ENCODE measurements around the gene DOHH. TPM values are rescaled to one million over a fixed set of nuclear protein-coding genes. Genes with fewer than 3 reads are reported as not detected.

The DOHH gene
- total and polyA plus RNA-seq, 2 donors (not counting 3 experiments of a cell fraction or from before 2014, with no cell fraction given), result 8.7 to 15.2 TPM

DNA sequence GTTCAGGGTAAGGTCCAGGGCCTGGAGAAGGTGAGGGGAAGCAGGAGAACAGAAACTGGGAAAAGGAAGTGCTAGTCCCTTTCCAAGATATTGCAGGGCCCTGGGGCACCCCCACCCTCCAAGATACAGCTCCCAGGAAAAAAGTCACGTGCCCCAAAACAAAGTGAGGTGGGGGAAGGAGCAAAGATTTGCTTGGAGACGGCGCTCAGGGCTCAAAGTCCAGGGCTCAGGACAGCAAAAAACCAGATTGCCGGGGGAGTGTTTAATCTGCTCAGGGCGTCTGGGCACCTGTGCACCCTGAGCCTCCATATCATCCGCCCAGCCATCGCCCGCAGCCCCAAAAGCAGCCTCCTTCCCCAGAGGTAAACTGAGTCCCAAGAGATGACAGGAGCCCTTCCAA is 26.5 kb downstream of the DOHH start:
- Histone ChIP-seq H3K9me1 (replicated peaks; ENCODE audit: control insufficient read depth, extremely low read depth, insufficient read depth, low read length) (no peaks in the 10 kb centered on the region), H3K27me3 (ENCODE audit: control insufficient read depth in 2 of 2, insufficient read depth in 2 of 2, low read length in 2 of 2) (no peaks in the 10 kb centered on the region)
- FAIRE-seq, result no peak

More for the DNA sequence above, 26.5 kb downstream of the DOHH start:
- no peak overlapping the region for H2AFZ ChIP-seq (ENCODE audit: low read depth, low read length)
- H3K36me3 ChIP-seq (ENCODE audit: control insufficient read depth in 2 of 2, extremely low read depth in 1 of 2, insufficient read depth in 2 of 2, low read length in 2 of 2), result no peaks in the 10 kb centered on the region
- TF ChIP-seq POLR2AphosphoS5 (IDR thresholded peaks at IDR 0.05; ENCODE audit: insufficient read depth, low read depth, low read length), result no peak
- TF ChIP-seq MYC (IDR thresholded peaks at IDR 0.05; ENCODE audit: low read depth, low read length), result no peak
- TF ChIP-seq EZH2 (IDR thresholded peaks at IDR 0.05; ENCODE audit: borderline replicate concordance, low read depth, low read length, severe bottlenecking), result no peak
- TF ChIP-seq, protein P1, sequence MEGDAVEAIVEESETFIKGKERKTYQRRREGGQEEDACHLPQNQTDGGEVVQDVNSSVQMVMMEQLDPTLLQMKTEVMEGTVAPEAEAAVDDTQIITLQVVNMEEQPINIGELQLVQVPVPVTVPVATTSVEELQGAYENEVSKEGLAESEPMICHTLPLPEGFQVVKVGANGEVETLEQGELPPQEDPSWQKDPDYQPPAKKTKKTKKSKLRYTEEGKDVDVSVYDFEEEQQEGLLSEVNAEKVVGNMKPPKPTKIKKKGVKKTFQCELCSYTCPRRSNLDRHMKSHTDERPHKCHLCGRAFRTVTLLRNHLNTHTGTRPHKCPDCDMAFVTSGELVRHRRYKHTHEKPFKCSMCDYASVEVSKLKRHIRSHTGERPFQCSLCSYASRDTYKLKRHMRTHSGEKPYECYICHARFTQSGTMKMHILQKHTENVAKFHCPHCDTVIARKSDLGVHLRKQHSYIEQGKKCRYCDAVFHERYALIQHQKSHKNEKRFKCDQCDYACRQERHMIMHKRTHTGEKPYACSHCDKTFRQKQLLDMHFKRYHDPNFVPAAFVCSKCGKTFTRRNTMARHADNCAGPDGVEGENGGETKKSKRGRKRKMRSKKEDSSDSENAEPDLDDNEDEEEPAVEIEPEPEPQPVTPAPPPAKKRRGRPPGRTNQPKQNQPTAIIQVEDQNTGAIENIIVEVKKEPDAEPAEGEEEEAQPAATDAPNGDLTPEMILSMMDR (IDR thresholded peaks at IDR 0.05; ENCODE audit: extremely low read depth in 1 of 2, insufficient read depth in 1 of 2, low read depth in 1 of 2, low read length in 2 of 2), result no peak
- TF ChIP-seq FOS (IDR thresholded peaks at IDR 0.05; ENCODE audit: borderline replicate concordance, insufficient read depth, low read length), result no peak
- TF ChIP-seq, protein P2, sequence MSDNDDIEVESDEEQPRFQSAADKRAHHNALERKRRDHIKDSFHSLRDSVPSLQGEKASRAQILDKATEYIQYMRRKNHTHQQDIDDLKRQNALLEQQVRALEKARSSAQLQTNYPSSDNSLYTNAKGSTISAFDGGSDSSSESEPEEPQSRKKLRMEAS (IDR thresholded peaks at IDR 0.05; ENCODE audit: insufficient read depth, insufficient read length), result no peak
- no peak for TF ChIP-seq POLR2A (IDR thresholded peaks at IDR 0.05; ENCODE audit: low read depth, low read length)
- TF ChIP-seq JUN (IDR thresholded peaks at IDR 0.05; ENCODE audit: borderline replicate concordance, insufficient read depth, insufficient read length, low read depth), result no peak
- TF ChIP-seq GATA2 (IDR thresholded peaks at IDR 0.05; ENCODE audit: insufficient read depth, insufficient read length, low read depth, low read length), result no peak
- H4K20me1 ChIP-seq (replicated peaks; ENCODE audit: control insufficient read depth, extremely low read depth, insufficient read depth, low read length), result no peaks in the 10 kb centered on the region
- no peak overlapping the region for H3K27ac ChIP-seq (ENCODE audit: insufficient read depth, low read depth, low read length)
- H3K79me2 ChIP-seq (ENCODE audit: control insufficient read depth, insufficient read depth, low read length), result no peaks in the 10 kb centered on the region
- no peaks in the 10 kb centered on the region for H3K4me1 ChIP-seq (ENCODE audit: control insufficient read depth, extremely low read depth, insufficient read depth, low read length)
- intact Hi-C loops (cut with micrococcal nuclease) (loop anchor here (5.0 kb wide), 1 partner anchor 167 kb away; no protein-coding TSS in a partner anchor), dilution Hi-C loops (cut with MboI; ENCODE audit: extremely low pct_ligation_motif_present, low sequenced_read_pairs) (no loop called here)
- H3K9ac ChIP-seq (replicated peaks; ENCODE audit: extremely low read depth, insufficient read depth, low read length), result no peak overlapping the region
- POLR2A ChIA-PET, result no interaction called here
- no TSS peak for BruUV-seq (replicated peaks)
- CTCF ChIA-PET, result interaction anchor here (1.0 to 3.0 kb wide), 3 partner anchors 35 to 169 kb away, joined by 4 to 33 read pairs (median 23); no protein-coding TSS in a partner anchor
- no peak for DNase-seq (ENCODE audit: low read depth, low spot score)
- H3K4me3 ChIP-seq (replicated peaks in 1 of 3; ENCODE audit: insufficient read depth in 1 of 3, low read depth in 1 of 3, low read length in 3 of 3), result no peak overlapping the region
- H3K4me2 ChIP-seq (ENCODE audit: insufficient read depth, low read length), result no peak overlapping the region
- no peaks in the 10 kb centered on the region for H3K9me3 ChIP-seq (replicated peaks; ENCODE audit: control insufficient read depth, insufficient read depth, low read length)

Measured in endothelial cell of umbilical vein (primary cell).